OCI-LY1 (cell line): ENCODE results near the gene FBXW7.

Experiments
- H2AFZ ChIP-seq: fragments of 200-600 bp; sonication (generic), shearing (Covaris generic); 2 replicates; pipeline ENCODE4 v1.6.0; 2014; ENCODE audit warnings: antibody characterized with exemption, mild to moderate bottlenecking, low read length
- H3F3A ChIP-seq: fragments of 200-600 bp; sonication (generic), shearing (Covaris generic); 2 replicates; pipeline ENCODE4 v1.6.0; 2014; ENCODE audit warnings: mild to moderate bottlenecking, antibody characterized with exemption, low read length, moderate library complexity; ENCODE audit not compliant: insufficient read depth
- H3K27ac ChIP-seq: fragments of 200-600 bp; sonication (generic); 2 replicates; pipeline ENCODE4 v1.5.1; 2014; ENCODE audit warnings: low read length, mixed run types, mild to moderate bottlenecking, low read depth; ENCODE audit not compliant: poor library complexity, severe bottlenecking
- H3K27me3 ChIP-seq: fragments of 200-600 bp; sonication (generic); 2 replicates; pipeline ENCODE4 v1.6.0; 2014; ENCODE audit warnings: antibody characterized with exemption, mild to moderate bottlenecking, low read length, moderate library complexity; ENCODE audit not compliant: insufficient read depth
- H3K36me3 ChIP-seq: fragments of 200-600 bp; sonication (generic); 2 replicates; pipeline ENCODE4 v1.6.1; 2014; ENCODE audit warnings: mild to moderate bottlenecking, antibody characterized with exemption, low read length, moderate library complexity, mixed read lengths; ENCODE audit not compliant: insufficient read depth
- H3K4me1 ChIP-seq: fragments of 200-600 bp; sonication (generic); 2 replicates; pipeline ENCODE4 v1.5.1; 2014; ENCODE audit warnings: mild to moderate bottlenecking, low read length, moderate library complexity; ENCODE audit not compliant: insufficient read depth, severe bottlenecking
- H3K4me2 ChIP-seq: fragments of 200-600 bp; sonication (generic), shearing (Covaris generic); 2 replicates; pipeline ENCODE4 v1.6.1; 2014; ENCODE audit warnings: low read length
- H3K4me3 ChIP-seq: fragments of 200-600 bp; sonication (generic); 2 replicates; pipeline ENCODE4 v1.5.1; 2014; ENCODE audit warnings: low read length, low read depth, mild to moderate bottlenecking, mixed read lengths; ENCODE audit not compliant: poor library complexity, severe bottlenecking
- H3K79me2 ChIP-seq: fragments of 200-600 bp; shearing (Covaris generic); 2 replicates; pipeline ENCODE4 v1.6.1; 2016; ENCODE audit warnings: mixed run types, low read length, mixed read lengths; ENCODE audit not compliant: insufficient read depth
- H3K9ac ChIP-seq: fragments of 200-600 bp; sonication (generic), shearing (Covaris generic); 2 replicates; pipeline ENCODE4 v1.6.1; 2014; ENCODE audit warnings: mild to moderate bottlenecking, low read length, mixed read lengths
- H3K9me2 ChIP-seq: fragments of 200-600 bp; sonication (generic), shearing (Covaris generic); 2 replicates; pipeline ENCODE4 v1.6.1; 2014; ENCODE audit warnings: low read depth, mild to moderate bottlenecking, low read length, mixed read lengths
- H3K9me3 ChIP-seq: fragments of 200-600 bp; shearing (Covaris generic); 2 replicates; pipeline ENCODE4 v1.6.1; 2014; ENCODE audit warnings: low read length, mixed read lengths
- H4K20me1 ChIP-seq: fragments of 200-600 bp; sonication (generic), shearing (Covaris generic); 2 replicates; pipeline ENCODE4 v1.6.0; 2016; ENCODE audit warnings: mild to moderate bottlenecking, low read length; ENCODE audit not compliant: insufficient read depth
- EZH2 ChIP-seq: fragments of 200-600 bp; sonication (generic), shearing (Covaris generic); IDR thresholded peaks from 2 replicates; pipeline ENCODE4 v1.8.0; 2017; ENCODE audit warnings: borderline replicate concordance, mixed run types, mild to moderate bottlenecking, antibody characterized with exemption, low read length, moderate library complexity, mixed read lengths
- TF ChIP-seq, protein P1 (sequence below): fragments of 200-600 bp; sonication (generic), shearing (Covaris generic); IDR thresholded peaks from 2 replicates; pipeline ENCODE4 v1.5.1; 2017; ENCODE audit warnings: mild to moderate bottlenecking, antibody characterized with exemption, low read length, moderate library complexity, mixed read lengths

FBXW7 gene

DNA sequence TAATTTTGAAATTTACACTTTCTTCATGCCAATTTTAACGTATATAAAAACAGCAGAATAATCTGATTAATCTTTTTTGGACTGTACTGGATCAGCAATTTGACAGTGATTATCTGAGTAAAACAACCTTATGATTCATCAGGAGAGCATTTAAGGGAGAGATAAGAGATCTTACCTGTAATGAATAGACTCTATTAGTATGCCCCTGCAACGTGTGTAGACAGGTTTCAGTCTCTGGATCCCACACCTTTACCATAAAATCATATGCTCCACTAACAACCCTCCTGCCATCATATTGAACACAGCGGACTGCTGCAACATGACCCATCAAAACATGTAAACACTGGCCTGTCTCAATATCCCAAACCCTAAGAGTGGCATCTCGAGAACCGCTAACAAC, 210.1 kb downstream of the FBXW7 start:
- Histone ChIP-seq H3K9me3 (no peaks in the 10 kb centered on the region), H4K20me1 (no peaks in the 10 kb centered on the region), H3K9me2 (no peaks in the 10 kb centered on the region), H3K79me2 (no peaks in the 10 kb centered on the region), H3K36me3 (peaks cover 77% of the 10 kb centered on the region), H3K4me2 (no peak overlapping the region), H3K27ac (no peak overlapping the region), H3K4me3 (no peak overlapping the region), H3K27me3 (no peaks in the 10 kb centered on the region), H2AFZ (no peak overlapping the region), H3F3A (no peaks in the 10 kb centered on the region), H3K9ac (no peak overlapping the region), H3K4me1 (no peaks in the 10 kb centered on the region)
- no peak for TF ChIP-seq EZH2
- TF ChIP-seq, protein P1, sequence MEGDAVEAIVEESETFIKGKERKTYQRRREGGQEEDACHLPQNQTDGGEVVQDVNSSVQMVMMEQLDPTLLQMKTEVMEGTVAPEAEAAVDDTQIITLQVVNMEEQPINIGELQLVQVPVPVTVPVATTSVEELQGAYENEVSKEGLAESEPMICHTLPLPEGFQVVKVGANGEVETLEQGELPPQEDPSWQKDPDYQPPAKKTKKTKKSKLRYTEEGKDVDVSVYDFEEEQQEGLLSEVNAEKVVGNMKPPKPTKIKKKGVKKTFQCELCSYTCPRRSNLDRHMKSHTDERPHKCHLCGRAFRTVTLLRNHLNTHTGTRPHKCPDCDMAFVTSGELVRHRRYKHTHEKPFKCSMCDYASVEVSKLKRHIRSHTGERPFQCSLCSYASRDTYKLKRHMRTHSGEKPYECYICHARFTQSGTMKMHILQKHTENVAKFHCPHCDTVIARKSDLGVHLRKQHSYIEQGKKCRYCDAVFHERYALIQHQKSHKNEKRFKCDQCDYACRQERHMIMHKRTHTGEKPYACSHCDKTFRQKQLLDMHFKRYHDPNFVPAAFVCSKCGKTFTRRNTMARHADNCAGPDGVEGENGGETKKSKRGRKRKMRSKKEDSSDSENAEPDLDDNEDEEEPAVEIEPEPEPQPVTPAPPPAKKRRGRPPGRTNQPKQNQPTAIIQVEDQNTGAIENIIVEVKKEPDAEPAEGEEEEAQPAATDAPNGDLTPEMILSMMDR: no peak

GRCh38 chr4:152323221-152323620, 212.7 kb downstream of the FBXW7 start:
- no peak overlapping the region for H3K4me3 ChIP-seq
- H3K79me2 ChIP-seq: no peaks in the 10 kb centered on the region
- H3F3A ChIP-seq: no peaks in the 10 kb centered on the region
- no peaks in the 10 kb centered on the region for H4K20me1 ChIP-seq
- no peak overlapping the region for H3K4me2 ChIP-seq
- H2AFZ ChIP-seq: no peak overlapping the region
- TF ChIP-seq, protein P1: no peak
- TF ChIP-seq EZH2: no peak
- peaks cover 59% of the 10 kb centered on the region for H3K36me3 ChIP-seq
- no peaks in the 10 kb centered on the region for H3K4me1 ChIP-seq
- H3K9me3 ChIP-seq: no peaks in the 10 kb centered on the region
- H3K9me2 ChIP-seq: no peaks in the 10 kb centered on the region
- H3K27me3 ChIP-seq: no peaks in the 10 kb centered on the region
- H3K27ac ChIP-seq: no peak overlapping the region
- H3K9ac ChIP-seq: no peak overlapping the region

GRCh38 chr4:152322656-152323055, 213.2 kb downstream of the FBXW7 start:
- TF ChIP-seq, protein P1: no peak
- TF ChIP-seq EZH2: no peak
- no peaks in the 10 kb centered on the region for H3K9me2 ChIP-seq
- peaks cover 54% of the 10 kb centered on the region for H3K36me3 ChIP-seq
- no peaks in the 10 kb centered on the region for H3K79me2 ChIP-seq
- H3K27me3 ChIP-seq: no peaks in the 10 kb centered on the region
- no peaks in the 10 kb centered on the region for H3K4me1 ChIP-seq
- H3K9ac ChIP-seq: no peak overlapping the region
- no peak overlapping the region for H3K4me3 ChIP-seq
- H4K20me1 ChIP-seq: no peaks in the 10 kb centered on the region
- H3K27ac ChIP-seq: no peak overlapping the region
- H3K9me3 ChIP-seq: no peaks in the 10 kb centered on the region
- no peak overlapping the region for H3K4me2 ChIP-seq
- H2AFZ ChIP-seq: no peak overlapping the region
- H3F3A ChIP-seq: no peaks in the 10 kb centered on the region
